Superior temporal gyrus (tissue), 1 donor: Measurements from ENCODE around the gene RNF224.
A peak's percentile ranks its signal among the peaks of the same experiment; 100 is the strongest.

Source experiments
- DNase-seq: peaks from one replicate; pipeline ENCODE4 v3.0.0-alpha.2; 2016; ENCODE audit errors: extremely low spot score

The RNF224 gene

GRCh38 chr9:137214620-137215019, 12.7 kb upstream of the RNF224 start:
- no peak for DNase-seq

GRCh38 chr9:137215196-137215986, 11.9 kb upstream of the RNF224 start:
- DNase-seq: no peak

DNA sequence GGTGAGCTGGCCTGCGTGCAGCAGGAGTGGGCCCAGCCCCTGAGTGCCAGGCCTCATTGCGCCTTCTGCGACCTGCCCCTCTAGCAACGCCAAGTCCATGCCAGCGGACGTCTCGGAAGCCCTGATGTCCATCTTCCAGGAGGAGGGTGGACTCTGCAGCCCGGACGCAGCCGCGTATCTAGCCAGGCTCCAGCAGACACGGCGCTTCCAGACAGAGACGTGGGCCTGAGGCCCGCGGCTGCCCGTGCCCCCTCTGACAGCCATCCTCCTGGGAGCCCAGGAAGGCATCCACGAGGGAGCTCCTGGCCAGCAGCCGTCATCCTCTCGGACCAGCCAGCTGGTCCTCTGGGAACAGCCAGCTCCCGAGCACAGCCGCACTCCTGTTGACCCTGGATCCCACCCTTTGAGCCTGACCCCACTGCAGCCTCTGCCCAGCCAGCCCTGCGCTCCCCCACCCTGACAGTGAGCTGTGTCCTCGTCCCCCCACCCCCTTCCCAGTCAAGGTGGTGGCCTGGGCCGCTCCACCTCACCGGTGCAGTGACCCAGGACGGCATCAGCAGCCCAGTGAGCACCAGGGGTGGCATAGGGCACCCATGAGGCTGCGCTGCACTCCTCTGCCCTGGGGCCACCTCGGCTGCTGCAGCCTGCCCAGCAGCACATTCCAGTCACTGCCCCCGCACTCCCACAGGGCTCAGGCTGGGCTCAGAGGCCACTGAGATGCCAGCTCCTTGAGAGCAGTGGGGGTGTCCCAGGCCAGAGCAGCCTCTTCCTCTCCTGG, 10.9 kb upstream of the RNF224 start:
- DNase-seq: no peak

GRCh38 chr9:137217276-137218211, 9.8 kb upstream of the RNF224 start:
- no peak for DNase-seq

- DNase-seq: no peak
Measured at GRCh38 chr9:137218212-137218753, 9.0 kb upstream of the RNF224 start.

DNA sequence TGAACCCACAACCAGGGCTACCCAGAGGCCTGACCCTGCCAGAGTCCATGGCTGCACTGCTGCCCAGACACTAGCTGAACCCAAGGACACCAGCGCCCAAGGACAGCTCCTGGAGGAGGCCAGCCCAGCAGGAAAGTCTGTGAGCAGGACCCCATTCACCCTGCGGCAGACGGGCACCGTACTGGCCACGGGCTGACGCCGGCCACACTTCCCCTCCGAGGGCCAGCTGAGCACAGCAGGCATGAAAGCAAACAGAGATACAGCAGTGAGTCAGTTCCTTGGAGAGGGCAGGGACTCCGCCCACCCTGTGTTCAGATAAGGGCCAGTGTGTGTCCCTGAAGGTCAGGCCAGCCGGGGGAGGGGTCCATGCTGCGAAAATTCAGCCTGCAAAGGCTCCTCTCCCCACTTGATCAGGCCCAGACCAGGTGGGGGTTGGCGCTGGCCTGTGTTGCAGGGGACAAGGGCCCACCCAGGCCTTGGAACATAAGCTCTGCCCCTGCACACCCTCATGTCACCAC, 8.5 kb upstream of the RNF224 start:
- no peak for DNase-seq

DNA sequence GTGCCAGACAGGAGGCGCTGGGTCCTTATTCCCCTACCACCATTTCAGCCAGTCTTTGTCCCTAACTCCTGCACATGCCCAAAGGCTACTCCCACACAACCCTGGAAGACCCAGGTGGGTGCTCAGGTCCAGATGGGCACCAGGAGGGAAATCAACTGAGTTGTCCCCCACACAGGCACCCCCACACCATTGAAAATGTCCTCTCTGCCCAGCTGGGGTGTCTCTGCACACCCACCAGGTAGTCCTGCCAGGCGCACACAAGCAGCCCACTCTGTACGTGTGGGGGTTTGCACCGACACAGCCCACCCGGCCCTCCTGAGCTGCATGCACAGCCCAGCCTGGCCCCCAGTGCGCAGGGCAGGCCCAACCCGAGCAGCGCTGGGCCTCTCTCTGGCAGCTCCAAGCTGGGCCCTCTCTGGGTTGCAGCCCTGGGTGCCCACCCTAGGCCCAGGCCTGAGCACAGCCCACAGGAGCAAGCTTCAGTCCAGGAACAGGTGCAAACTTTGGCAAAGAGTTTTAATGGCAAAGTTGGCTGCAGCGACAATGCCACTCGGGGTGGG, 7.5 kb upstream of the RNF224 start:
- DNase-seq: no peak

- DNase-seq: no peak
Measured at GRCh38 chr9:137220317-137221094, 6.8 kb upstream of the RNF224 start.

- no peak for DNase-seq
Measured at GRCh38 chr9:137221095-137221505, 6.2 kb upstream of the RNF224 start.

GRCh38 chr9:137221506-137222111, 5.7 kb upstream of the RNF224 start:
- DNase-seq: no peak

- no peak for DNase-seq
Measured at GRCh38 chr9:137222190-137223077, 4.9 kb upstream of the RNF224 start, which contains the start of gene RNF208. Gene RNF208 (minus strand): TSS chr9:137222240. CDS start chr9:137221212, 1,028 bp downstream.

GRCh38 chr9:137223078-137223970, 4.0 kb upstream of the RNF224 start:
- peak; percentile 98 for DNase-seq

DNA sequence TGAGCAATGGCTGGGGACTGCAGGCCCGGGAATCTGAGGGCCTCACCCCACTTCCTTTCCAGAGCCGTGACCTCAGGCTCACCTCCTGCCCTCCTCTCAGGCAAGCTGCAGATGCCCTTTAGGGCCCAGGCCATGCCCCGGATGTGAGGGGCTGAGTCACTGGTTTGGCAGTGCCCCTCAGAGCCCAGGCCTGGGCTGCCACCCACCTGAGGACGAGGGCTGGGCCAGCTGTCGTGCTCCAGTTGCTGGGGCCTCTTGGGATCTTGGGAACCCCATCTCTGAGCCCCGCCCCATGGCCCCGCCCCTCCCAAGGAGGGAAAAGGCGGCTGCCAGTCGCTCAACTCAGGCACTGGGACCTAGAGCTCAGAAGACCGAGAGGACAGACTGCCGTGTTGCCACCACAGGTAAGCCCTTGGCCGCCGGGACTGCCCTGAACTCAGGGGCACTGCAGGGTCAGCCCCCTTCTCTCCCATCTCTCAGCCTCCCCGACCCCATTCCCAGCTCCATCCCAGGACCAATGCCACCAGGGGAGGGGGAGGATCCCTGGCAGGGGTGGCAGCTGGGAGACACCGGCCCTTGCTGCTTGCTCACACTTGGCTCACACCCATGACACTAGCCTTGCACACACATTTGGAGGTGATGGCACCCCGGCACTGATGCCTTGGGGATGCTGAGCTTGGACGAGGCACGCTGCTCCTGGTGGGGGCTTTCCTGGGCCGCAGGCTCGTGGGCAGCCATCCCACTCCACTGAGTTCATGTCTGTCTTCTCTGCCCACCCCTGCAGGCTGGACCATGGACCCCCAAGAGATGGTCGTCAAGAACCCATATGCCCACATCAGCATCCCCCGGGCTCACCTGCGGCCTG, 2.2 kb upstream of the RNF224 start, which contains the start of gene CYSRT1:
CYSRT1 (plus strand) TSS at position 345 of the 865 bp plus-strand sequence; CDS start at position 793, 448 bp downstream.
- no peak for DNase-seq

DNA sequence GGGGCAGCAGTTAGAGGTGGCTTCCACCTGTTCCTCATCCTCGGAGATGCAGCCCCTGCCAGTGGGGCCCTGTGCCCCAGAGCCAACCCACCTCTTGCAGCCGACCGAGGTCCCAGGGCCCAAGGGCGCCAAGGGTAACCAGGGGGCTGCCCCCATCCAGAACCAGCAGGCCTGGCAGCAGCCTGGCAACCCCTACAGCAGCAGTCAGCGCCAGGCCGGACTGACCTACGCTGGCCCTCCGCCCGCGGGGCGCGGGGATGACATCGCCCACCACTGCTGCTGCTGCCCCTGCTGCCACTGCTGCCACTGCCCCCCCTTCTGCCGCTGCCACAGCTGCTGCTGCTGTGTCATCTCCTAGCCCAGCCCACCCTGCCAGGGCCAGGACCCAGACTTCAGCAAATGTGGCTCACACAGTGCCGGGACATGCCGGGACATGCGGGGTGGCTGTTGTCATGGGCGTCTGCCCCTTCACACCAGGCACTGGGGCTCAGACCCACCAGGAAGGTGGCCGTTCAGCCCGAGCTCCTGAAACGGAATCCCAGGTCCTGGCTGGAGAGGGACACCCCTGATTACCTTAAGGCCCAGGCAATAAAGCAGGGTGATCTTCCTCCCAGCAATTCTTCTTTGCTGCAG, 1.5 kb upstream of the RNF224 start:
- no peak for DNase-seq

DNA sequence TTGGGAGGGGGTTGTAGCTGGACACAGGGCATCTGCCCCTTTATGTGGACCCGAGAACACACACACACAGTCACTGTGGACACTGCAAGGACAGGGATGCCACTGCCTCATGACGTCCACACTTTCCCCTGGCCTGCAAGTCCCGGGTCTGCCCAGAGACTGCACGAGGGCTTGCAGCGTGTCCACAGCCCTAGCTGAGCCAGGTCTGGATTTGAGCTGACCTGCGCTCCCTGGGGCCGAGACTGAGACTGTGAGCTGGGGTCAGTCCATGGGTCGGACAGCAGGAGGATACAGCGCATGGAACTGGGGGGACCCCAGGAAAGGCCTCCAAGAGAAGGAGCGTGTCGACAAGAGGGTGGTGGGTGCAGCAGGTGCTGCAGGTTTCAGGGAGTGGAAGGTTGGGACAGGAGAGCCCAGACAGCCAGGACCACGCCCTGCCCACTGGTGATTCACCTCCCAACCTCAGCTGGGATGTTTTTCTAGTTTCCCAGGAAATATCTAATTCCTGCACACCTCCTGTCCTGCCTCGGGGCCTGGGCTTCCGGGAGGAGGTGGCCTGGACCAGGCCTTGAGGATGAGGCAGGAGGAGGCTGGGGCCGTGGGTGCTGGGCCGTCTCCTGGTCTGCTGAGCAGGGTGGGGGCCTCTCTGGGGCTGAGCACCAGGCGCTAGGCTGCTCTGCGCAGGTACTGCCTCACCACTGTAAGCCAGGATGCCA, 806 bp upstream of the RNF224 start:
- DNase-seq: no peak
